Fibroblast of gingiva (primary cell): ENCODE data around the gene RNASEL.
"Not testable (repeated sequence)": the region's sequence is repeated elsewhere in the genome, so short reads cannot be mapped to it uniquely, and the experiment has no call there.

Experiments
- DNase-seq: peaks from one replicate; pipeline ENCODE4 v3.0.0-alpha.2; 2011; ENCODE audit warnings: low read depth

The RNASEL gene

GRCh38 chr1:182563095-182563494 is 26.0 kb downstream of the RNASEL start:
- DNase-seq, result no peak

GRCh38 chr1:182561456-182561855 is 27.6 kb downstream of the RNASEL start:
- no peak for DNase-seq

- DNase-seq, result no peak
These were observed 28.6 kb downstream of the RNASEL start for GRCh38 chr1:182560392-182560984.

GRCh38 chr1:182556279-182556678 is 32.8 kb downstream of the RNASEL start:
- DNase-seq, result no peak

GRCh38 chr1:182555493-182555892 is 33.6 kb downstream of the RNASEL start:
- no peak for DNase-seq

- no peak for DNase-seq
These were observed 36.5 kb downstream of the RNASEL start for GRCh38 chr1:182552527-182552926.

- no peak for DNase-seq
These were observed 39.2 kb downstream of the RNASEL start for GRCh38 chr1:182549811-182550210.

- DNase-seq, result no peak
These were observed 39.7 kb downstream of the RNASEL start for GRCh38 chr1:182549346-182549745.

GRCh38 chr1:182533896-182534295 is 55.2 kb downstream of the RNASEL start:
- DNase-seq, result no peak

- not testable (repeated sequence) for DNase-seq
These were observed 60.9 kb downstream of the RNASEL start for GRCh38 chr1:182528206-182528605.

- DNase-seq, result no peak
These were observed 61.4 kb downstream of the RNASEL start for GRCh38 chr1:182527680-182528079.

GRCh38 chr1:182525342-182525741 is 63.7 kb downstream of the RNASEL start:
- no peak for DNase-seq
